Germinal center (tissue), 1 donor: ENCODE results near the gene SLC36A1.
"Not testable (repeated sequence)": the region's sequence is repeated elsewhere in the genome, so short reads cannot be mapped to it uniquely, and the experiment has no call there.

Experiments used
- DNase-seq: peaks from one replicate; pipeline ENCODE4 v3.0.0; 2012; ENCODE audit warnings: mixed read lengths, low spot score

The SLC36A1 gene

DNA sequence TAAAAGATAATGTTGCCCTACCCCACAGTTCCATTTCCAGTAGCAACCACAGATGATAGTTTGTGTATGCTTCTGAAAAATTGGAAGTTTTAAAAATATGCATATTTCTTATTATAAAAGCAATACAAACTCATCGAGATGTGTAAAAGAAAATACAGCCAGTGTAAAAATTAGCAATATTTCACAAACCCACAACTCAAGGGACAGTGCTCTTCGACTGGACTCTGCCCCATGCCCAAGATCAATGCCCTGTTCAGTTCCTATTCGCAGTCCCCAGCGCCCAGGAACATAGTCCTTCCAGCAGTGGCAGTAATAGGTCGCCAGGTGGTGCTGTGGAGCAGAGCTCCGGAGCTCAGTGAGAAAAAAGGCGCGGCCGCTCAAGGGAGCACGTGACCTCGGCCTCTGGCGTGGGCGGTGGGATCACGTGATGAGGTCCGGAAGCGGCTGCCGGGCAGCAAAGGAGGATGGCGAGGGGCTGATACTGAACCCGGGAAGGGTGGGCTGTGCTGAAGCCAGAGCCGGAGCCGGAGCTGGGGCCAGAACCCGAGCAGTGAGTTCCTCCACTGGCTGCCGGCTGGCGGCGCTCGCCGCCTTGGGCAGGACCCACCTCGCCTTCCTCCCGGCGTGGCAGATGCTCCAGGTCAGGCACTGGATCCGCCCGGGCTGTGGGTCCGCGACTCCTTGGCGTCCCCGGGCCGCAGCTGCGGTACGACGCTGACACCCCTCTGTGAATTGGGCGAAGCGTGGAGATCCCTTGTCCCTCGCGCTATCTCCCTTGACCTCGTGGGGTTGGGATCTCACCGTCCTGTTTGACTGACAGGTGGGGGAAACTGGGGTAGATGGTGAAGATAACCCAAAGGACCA is at the start of gene SLC36A1:
TSS of gene SLC36A1 (plus strand) at position 430 of the 864 bp plus-strand sequence. CDS start 11,190 bp downstream, outside the sequence.
- DNase-seq = peak; percentile 91

DNA sequence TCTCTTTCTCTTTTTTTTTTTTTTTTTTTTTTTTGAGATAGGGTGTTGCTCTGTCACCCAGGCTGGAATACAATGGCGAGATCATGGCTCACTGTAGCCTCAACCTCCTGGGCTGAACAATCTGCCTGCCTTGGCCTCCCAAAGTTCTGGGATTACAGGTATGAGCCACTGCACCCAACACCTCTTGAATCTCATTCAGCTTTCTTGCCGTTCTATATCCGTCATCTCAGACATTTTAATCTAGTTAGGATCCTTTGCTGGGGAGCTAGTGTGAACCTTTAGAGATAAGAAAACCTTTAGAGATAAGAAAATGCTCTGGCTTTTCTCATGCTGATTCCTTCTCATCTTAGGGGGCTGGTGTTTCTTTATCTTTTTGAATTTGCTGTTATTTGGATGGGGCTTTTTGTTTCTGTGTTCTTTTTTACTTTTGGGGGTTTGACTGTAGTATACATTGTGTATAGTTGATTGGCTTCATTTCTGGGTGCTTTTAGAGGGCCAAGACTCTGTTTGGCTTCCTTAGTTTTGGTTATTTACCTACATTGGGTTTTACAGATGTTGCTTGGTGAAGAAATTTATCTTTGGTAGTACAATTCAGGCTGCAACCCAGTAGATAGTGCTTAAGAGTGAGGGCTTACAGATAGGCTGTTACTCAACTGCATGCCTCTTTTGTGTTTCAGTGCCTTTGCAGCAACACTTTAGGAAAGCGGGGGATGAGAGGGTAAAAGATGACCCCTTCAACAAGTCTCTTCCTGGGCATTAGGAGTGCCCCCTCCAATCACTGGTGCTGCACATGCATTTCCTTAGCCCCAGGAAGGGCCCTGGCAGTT is 41.9 kb upstream of the SLC36A1 start:
- DNase-seq = no peak

DNA sequence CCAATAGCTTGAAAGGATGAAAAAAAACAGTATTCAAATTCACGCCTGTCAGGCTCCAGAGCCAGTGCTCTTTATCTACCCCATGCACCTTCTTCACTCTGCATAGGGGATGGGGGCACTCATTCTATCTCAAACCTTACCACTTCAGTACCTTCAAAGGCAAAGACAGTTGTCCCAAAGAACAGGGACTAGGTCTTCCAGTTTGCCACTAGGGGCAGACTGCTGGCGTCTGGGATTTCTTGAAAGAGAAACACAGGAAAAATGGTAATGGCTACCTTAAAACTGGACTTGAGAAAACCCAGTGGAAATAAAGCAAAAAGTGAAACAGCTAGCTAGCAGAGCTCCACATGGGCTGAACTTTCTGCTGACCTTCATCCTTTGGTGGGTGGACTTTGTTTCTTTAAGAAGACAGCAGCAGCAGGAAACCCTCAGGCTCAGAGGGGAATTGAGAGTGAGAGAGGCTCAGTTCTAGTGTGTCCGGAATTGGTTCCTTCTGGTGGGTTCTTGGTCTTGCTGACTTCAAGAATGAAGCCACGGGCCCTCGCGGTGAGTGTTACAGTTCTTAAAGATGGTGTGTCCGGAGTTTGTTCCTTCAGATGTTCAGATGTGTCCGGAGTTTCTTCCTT is 41.0 kb upstream of the SLC36A1 start:
- no peak for DNase-seq

DNA sequence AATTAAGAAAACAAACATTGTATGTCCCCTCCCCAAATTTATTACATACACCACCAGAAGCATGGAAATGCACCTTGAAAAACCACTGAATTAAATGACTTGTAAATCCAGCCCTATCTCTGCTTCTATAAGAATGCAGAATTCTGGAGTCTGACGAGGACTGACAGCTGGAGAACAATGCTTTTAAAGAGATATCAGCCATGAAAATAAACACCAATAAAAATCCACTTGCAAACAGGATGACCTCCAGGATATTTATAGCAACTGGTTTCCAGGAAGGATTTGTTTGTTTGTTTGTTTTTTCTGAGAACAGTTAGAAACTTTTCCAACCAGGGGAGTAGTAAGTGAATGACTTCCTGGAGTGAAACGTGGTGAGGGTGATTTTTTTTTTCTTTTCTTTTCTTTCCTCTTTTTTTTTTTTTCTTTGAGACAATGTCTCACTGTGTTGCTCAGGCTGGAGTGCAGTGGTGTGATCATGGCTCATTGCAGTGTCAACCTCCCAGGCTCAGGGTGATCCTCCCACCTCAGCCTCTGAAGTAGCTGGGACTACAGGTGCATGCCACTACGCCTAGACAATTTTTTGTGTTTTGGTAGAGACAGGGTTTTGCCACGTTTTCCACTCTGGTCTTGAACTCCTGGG is 38.7 kb upstream of the SLC36A1 start:
- DNase-seq = no peak

DNA sequence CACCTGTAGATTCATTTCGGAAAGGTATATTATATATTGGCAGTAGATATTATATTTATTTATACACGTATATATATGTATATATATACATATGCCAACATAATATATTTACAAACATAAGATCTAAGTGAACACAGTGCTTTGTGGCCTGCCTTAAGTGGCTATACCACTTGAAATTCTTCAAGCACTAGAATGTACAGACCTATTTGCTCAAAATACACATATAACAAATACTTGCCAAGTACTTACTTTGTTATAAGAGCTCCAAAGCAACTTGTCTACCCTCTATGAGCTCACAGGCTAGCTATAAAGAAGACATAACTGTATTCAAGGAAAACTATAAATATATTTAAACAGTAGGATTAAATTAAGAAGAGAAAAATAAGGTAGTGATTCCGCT is 33.6 kb upstream of the SLC36A1 start:
- DNase-seq = no peak

DNA sequence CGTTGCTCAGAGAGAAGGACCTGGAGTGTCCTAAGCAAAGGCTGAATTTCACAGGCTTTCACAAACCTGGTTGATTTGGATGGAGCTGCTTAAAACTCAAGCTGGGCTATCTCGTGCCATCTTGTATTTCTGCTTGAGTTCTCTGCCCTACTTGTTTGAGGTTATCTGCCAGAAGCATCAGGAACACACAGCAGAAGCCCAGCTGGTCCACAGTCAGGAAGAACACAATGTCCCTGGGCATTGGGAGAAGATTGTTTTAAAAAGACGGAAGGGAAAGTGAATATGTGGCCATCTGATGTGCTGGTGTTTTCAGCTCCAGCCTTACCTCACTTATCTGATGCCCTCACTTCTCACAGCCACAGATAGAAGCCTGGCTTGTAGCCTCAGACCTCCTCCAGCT is 32.9 kb upstream of the SLC36A1 start:
- DNase-seq = no peak

DNA sequence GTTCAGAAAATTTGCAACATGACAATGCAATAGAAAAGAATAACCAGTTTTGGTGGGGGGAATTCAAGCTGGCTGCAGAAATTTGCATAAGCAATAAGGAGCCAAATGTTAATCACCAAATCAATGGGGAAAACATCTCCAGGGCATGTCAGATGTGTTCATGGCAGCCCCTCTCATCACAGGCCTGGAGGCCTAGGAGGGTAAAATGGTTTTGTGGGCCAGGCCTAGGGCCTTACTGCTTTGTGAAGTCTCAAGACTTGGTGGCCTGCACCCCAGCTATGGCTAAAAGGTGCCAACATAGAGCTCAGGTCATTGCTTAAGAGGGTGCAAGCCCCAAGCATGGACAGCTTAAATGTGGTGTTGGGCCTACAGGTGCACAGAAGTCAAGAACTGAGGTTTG is 29.7 kb upstream of the SLC36A1 start:
- DNase-seq = no peak

DNA sequence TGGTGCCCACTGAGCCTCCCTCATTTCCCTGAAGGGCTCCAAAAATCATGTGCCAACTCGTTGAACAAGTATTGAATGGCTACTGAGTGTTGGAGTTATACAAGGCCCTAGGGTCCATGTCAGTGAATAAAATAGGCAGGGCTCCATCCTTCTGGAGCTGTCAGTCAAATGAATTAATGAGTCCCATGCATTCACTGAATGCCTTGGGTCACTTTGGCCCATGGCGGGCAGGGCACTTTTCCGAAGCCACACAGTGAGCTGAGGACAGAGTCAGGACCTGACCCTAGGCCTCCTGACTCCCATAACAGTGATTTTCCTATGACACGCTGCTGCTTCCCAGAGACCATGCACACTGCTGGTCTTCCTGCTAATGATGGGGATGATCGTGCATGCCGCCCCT is 27.3 kb upstream of the SLC36A1 start:
- DNase-seq = no peak

DNA sequence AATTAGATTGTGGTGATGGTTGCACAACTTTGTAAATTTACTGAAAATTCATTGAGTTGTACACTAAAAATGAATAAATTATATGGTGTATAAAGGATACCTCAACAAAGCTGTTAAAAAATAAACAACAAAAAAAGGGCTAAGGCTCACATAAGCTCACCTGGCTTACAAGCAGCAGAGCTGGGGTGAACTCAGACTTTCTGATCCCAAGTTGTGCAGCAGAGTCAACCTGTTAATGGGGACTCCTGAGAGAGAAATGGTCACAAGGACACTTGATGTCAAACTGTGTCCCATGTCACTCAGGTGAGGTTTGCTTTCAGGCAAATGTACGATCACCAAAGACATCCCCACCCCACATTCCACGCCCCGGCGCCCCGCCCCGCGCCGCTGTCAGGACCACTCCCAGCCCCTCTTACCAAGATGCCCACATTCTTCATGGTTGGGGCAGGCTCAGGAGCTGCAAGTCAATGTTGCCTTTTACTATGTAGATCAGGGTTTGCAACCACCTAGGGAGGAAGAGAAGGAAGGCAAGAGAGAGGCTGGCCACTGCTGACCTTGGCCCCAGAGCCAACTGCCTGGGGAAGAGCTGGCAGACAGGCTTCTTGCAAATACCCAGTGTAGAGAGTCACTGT is 22.4 kb upstream of the SLC36A1 start:
- DNase-seq = no peak

DNA sequence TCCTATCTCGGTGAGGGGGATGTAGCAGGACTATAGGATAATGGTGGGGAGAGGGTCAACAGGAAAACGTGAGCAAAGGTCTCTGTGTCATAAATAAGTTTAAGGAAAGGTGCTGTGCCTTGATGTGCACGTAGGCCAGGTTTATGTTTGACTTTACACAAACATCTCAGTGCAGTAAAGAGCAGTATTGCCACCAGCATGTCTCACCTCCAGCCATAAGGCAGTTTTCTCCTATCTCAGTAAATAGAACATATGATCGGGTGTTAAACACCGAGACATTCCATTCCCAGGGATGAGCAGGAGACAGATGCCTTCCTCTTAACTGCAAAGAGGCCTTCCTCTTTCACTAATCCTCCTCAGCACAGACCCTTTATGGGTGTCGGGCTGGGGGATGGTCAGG is 21.1 kb upstream of the SLC36A1 start:
- DNase-seq = not testable (repeated sequence)

DNA sequence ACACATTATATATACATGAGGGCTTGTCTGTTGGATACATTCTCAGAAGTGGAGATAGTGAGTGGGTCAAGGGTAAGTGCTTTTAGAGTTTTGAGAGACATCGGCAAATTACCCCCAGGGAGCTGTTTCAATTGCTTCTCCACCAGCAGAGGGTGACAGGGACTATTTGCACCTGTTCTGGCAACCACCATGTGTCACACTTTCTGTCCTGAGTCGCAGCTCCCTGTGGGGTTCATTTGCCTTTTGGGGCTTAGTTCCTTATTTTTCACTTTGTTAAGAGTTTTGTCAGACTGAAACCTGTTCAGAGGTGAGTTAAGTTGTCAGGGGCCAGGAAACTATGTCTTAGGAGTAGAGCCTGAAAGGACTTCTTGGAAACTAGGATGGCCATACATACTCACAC is 20.1 kb upstream of the SLC36A1 start:
- DNase-seq = peak; percentile 90

DNA sequence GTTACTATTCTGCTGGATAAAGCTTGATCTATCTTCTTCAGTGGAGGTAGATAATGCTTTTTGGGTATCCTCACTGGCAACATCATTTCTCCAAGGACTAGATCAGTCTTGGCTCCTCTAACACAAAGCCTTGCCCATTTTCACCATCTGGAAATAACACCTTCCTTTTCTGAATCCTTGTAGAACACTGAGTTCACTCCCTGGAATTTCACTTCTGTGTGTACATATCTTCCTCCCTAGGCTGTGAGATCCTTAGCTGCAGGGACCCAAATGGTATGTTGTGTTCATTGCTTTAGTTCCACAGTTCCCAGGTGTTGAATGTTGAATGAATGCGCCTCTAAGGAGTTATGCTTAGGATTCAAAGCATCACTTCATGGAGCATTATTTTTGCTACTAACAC is 16.7 kb upstream of the SLC36A1 start:
- no peak for DNase-seq

DNA sequence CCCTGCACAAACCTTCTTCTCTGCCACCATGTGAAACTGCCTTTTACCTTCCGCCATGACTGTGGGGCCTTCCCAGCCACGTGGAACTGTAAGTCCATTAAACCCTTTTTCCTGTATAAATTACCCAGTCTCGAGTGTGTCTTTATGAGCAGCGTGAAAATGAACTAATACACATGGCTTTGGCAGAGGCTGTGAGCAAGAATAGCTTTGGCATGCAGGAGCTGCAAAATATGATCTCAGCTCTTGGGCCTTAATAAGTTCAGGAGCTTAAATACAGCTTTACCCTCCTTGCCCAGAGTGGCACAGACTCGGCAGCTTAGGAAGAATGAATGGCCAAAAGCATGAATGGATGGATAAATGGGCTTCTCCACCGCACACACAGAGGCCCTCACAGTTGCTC is 15.7 kb upstream of the SLC36A1 start:
- no peak for DNase-seq

DNA sequence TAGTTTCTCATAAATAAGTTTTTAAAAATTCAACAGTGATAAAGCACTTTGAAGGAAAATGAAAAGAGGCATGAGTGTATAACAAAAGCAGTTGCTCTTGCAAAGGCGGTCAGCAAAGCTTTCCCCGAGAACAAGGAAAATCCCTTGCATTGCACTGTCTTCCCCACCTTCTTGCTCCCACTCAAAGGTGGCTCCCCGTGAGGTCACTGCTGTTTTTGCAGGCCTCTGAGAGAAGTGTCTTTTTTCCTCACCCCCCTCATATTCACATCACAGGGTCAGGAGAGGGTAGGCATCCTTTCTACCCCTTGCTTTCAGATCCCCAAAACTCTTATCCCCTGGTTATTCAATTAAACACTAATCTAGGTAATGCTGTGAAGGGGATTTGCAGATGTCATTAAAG is 15.2 kb upstream of the SLC36A1 start:
- DNase-seq = no peak

DNA sequence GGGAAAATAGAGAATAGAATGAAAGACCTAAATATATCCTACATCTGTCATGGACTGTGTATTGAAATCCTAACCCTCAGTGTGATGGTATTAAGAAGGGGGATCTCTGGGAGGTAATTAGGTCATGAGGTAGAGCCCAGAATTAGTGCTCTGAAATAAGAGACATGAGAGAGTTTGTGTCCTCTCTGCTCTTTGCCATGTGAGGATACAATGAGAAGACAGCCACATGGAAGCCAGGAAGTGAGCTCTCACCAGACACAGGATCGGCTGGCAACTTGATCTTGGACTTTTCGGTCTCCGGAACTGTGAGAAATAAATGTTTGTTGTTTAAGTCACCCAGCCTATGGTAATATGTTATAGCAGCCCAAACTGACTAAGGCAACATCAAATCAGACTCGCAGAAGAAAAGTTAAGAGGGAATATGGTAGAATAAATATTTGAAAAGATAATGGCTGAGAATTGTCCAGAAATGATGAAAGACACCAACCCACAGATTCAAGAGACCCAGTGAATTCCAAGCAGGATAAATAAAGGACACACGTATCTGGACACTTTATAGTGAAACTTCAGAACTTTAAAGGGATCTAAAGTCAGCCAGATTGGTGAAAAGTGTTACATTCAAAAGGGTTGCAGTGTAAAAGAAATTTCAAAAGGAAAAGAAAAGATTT is 12.7 kb upstream of the SLC36A1 start:
- DNase-seq = no peak

DNA sequence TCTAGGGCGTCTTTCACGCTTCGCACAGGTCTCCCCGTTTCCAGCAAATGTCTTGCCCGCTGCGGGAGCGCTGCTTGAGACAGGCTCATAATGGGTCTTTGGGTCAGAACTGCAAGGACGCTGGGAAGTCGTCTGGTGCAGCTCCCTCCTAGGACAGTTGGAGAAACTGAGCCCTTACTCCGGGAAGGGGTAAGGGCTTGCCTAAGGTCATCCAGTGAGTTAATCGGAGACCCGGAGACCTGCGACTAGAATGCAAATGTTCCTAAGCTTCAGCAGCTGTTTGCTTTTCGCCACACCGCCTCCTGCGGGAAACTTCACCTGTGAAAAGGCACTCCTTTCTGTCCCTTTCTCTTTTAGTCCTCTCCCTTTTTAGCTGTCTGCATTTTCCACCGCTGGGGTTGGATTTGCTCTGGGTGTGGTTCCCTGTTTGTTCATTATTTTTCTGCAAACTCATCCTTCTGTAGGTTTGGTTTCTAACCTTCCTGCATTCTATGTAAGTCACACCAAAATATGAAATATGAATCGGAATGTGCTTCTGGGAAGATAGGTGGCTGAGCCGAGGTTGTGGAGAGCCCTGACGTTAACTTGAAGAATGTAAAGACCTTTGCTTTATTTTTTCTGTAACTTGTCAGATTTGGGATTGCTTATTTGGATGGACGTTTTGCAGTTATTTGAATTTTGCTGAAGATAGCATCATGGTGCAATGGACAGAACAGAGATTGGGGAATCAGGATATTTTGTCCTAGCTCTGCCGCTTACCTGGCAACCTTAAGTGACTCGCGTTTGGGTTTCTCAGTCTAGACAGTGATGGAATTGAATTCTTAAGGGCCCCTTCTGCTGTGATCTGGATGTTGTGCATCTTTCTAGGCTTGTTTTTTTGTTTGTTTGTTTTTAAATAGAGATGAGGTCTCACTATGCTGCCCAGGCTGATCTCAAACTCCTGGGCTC is 909 bp downstream of the SLC36A1 start:
- peak; percentile 35 for DNase-seq

DNA sequence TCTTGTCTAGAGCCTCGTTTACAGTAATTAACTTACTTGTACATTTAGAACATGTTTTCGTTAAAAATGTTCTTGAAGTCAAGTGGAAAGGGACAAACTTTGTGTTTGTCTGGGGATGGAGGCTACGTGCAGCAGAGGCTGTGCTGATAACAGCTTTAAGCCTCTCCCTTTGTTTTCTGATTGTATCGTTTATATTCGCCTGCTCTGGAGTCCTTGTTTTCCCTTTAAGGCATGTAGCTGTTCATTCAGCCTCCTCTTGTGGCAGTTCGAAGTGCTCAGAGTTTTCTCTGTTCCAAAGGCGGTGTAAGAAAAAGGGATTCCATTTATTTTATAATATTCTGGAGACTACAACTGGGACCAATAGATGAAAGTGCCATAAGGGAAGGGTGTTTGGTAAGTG is 1.9 kb downstream of the SLC36A1 start:
- DNase-seq = no peak

DNA sequence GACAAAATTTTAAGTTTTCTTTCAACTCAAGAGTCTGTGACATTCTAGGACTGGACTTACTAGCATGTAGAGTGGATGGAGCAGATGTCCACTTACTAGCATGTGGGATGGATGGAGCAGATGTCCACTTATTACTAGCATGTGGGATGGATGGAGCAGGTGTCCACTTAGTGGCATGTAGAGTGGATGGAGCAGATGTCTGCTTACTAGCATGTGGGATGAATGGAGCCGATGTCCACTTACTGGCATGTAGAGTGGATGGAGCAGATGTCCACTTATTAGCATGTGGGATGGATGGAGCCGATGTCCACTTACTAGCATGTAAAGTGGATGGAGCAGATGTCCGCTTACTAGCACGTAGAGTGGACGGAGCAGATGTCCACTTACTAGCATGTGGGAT is 2.4 kb downstream of the SLC36A1 start:
- DNase-seq = no peak

DNA sequence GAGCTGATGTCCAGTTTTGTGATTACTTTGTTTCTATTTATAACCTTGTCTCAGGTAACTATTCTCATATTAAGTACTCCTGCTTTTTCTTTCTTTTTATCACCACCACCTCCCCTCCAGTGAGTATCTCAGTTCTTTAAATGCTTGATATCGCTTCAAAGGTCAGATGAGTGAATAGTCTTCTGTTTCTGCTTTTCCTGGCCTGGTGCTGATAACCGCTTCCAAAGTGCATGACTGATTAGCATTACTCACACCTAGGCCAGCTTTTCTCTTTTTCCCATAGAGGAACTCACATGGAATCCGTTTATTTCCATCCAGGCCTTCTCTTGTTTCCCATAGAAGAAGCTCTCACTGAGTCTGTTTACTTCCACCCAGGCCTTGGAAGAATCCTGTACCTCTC is 3.2 kb downstream of the SLC36A1 start:
- DNase-seq = no peak
